ENCODE data around the gene KRTAP24-1.

DNA sequence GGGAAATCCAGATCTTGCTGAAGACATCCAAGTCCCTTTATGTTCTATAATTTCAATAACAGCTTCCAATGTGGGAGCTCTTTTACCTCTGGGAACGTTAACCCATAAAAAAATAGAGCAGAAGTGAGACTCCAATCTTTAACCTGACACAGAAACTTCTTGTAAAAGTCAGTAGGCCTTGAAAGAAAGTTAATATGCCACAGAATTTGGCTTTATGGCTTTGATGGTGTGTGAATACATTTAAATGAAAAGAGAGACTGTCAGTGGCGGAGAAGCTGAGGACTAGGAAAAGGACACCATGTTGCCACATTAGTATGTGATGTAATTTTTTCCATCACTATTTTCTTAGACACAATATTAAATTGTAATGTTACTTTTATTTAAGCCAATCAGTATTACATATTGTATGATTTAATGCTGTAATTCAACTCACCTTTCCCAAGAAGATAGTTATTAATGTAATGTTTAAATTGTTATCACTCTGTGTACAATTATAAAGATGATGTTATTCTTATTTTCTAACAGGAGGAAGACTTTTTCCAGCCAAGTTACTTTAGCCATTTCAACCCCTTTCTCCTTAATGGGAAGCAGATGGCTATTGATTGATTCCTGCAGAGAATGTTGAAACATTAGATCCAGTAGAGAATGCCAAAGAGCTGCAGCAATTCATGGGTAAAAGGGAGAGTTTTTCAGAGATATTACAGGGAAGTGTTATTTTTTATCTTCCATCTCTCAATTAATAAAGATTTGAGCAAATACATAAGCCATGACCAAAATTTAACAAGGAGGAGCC is 49.3 kb downstream of the KRTAP24-1 start:
- TF ChIP-seq, protein P1, sequence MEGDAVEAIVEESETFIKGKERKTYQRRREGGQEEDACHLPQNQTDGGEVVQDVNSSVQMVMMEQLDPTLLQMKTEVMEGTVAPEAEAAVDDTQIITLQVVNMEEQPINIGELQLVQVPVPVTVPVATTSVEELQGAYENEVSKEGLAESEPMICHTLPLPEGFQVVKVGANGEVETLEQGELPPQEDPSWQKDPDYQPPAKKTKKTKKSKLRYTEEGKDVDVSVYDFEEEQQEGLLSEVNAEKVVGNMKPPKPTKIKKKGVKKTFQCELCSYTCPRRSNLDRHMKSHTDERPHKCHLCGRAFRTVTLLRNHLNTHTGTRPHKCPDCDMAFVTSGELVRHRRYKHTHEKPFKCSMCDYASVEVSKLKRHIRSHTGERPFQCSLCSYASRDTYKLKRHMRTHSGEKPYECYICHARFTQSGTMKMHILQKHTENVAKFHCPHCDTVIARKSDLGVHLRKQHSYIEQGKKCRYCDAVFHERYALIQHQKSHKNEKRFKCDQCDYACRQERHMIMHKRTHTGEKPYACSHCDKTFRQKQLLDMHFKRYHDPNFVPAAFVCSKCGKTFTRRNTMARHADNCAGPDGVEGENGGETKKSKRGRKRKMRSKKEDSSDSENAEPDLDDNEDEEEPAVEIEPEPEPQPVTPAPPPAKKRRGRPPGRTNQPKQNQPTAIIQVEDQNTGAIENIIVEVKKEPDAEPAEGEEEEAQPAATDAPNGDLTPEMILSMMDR (IDR thresholded peaks at IDR 0.05): no peak
- TF ChIP-seq EP300 (IDR thresholded peaks at IDR 0.05): no peak
- no peak for TF ChIP-seq POLR2A (IDR thresholded peaks at IDR 0.05)
- no peak for TF ChIP-seq POLR2AphosphoS5 (IDR thresholded peaks at IDR 0.05)

Data from stomach (tissue), 4 donors.